ENCODE measurements around the gene FAM118B. TPM values are rescaled to one million over a fixed set of nuclear protein-coding genes. Genes with fewer than 3 reads are reported as not detected.

FAM118B gene
- total and polyA plus RNA-seq, 4 donors, result 3.7 to 12.0 (median 6.6) TPM

DNA sequence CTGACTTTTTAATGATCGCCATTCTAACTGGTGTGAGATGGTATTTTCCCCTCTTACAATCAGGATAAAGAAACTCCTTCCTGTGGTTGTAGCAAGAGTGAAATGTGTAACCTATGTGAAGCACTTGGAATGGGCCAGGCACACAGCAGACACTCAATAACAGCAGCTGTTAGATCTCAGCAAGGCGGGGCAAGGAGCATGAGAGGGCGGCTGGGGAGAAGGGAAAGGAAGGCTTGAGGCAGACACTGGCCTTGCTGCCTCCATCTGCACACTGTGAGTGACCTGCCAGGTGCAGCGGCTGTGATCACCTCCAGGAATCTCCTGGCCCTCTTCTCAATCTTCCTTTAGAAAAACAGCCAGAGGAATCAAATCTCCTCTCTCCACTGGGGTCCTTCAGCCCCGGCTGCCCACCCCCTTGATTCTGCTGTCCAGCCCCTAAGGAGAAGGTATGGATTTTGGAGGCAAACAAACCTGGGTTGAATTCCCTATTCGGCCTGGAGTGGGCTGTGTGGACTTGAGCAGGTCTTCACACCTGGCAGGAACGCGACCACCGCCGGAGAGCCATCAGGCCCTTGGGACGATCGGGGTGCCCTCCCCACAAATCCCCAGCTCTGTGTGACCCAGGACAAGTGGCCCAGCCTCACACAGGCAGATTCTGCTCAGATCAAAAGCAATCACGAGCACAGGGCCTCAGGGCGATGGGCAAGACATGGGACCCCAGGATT, 49.1 kb upstream of the FAM118B start:
- Histone ChIP-seq H3K27ac (ENCODE audit: low read depth in 1 of 2, low read length in 2 of 2) (no peak overlapping the region), H3K9me3 (ENCODE audit: control insufficient read depth in 4 of 4, low read length in 3 of 4) (no peaks in the 10 kb centered on the region), H3K36me3 (ENCODE audit: control insufficient read depth in 4 of 4, insufficient read depth in 3 of 4, low read depth in 1 of 4, low read length in 3 of 4) (no peaks in the 10 kb centered on the region), H3K4me3 (ENCODE audit: low read depth in 1 of 3, low read length in 3 of 3) (no peak overlapping the region), H3K9ac (ENCODE audit: low read depth in 1 of 2, low read length in 2 of 2) (no peak overlapping the region), H3K27me3 (ENCODE audit: control insufficient read depth in 4 of 4, insufficient read depth in 4 of 4, low read length in 3 of 4) (no peaks in the 10 kb centered on the region), H3K4me1 (ENCODE audit: control insufficient read depth in 4 of 4, insufficient read depth in 4 of 4, low read length in 3 of 4) (no peaks in the 10 kb centered on the region)
- no peak for DNase-seq (ENCODE audit: low spot score)
- 94% methylated on average over 14 of the region's 14 CpGs for WGBS
- no peak for TF ChIP-seq TAF1 (conservative IDR thresholded peaks at IDR 0.05)
- TF ChIP-seq HNF4A (conservative IDR thresholded peaks at IDR 0.05), result no peak
- no peak for TF ChIP-seq EGR1 (IDR thresholded peaks at IDR 0.05; ENCODE audit: low read depth in 2 of 2)
- no peak for TF ChIP-seq FOXA2 (IDR thresholded peaks at IDR 0.05)
- TF ChIP-seq, protein P1, sequence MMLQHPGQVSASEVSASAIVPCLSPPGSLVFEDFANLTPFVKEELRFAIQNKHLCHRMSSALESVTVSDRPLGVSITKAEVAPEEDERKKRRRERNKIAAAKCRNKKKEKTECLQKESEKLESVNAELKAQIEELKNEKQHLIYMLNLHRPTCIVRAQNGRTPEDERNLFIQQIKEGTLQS (IDR thresholded peaks at IDR 0.05), result no peak
- TF ChIP-seq RAD21 (IDR thresholded peaks at IDR 0.05), result no peak
- TF ChIP-seq FOXA1 (IDR thresholded peaks at IDR 0.05), result no peak
- TF ChIP-seq SP1 (IDR thresholded peaks at IDR 0.05), result no peak
- TF ChIP-seq GABPA (IDR thresholded peaks at IDR 0.05 in 1 of 2, conservative IDR thresholded peaks at IDR 0.05 in 1 of 2), result no peak
- no peak for TF ChIP-seq YY1 (IDR thresholded peaks at IDR 0.05)
- TF ChIP-seq RXRA (IDR thresholded peaks at IDR 0.05), result no peak
- no peak for TF ChIP-seq NR2F2 (IDR thresholded peaks at IDR 0.05)
- no peak for TF ChIP-seq HNF4G (IDR thresholded peaks at IDR 0.05)
- TF ChIP-seq JUND (IDR thresholded peaks at IDR 0.05), result no peak
- TF ChIP-seq, protein P2, sequence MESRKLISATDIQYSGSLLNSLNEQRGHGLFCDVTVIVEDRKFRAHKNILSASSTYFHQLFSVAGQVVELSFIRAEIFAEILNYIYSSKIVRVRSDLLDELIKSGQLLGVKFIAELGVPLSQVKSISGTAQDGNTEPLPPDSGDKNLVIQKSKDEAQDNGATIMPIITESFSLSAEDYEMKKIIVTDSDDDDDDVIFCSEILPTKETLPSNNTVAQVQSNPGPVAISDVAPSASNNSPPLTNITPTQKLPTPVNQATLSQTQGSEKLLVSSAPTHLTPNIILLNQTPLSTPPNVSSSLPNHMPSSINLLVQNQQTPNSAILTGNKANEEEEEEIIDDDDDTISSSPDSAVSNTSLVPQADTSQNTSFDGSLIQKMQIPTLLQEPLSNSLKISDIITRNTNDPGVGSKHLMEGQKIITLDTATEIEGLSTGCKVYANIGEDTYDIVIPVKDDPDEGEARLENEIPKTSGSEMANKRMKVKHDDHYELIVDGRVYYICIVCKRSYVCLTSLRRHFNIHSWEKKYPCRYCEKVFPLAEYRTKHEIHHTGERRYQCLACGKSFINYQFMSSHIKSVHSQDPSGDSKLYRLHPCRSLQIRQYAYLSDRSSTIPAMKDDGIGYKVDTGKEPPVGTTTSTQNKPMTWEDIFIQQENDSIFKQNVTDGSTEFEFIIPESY (IDR thresholded peaks at IDR 0.05), result no peak
- TF ChIP-seq, protein P3, sequence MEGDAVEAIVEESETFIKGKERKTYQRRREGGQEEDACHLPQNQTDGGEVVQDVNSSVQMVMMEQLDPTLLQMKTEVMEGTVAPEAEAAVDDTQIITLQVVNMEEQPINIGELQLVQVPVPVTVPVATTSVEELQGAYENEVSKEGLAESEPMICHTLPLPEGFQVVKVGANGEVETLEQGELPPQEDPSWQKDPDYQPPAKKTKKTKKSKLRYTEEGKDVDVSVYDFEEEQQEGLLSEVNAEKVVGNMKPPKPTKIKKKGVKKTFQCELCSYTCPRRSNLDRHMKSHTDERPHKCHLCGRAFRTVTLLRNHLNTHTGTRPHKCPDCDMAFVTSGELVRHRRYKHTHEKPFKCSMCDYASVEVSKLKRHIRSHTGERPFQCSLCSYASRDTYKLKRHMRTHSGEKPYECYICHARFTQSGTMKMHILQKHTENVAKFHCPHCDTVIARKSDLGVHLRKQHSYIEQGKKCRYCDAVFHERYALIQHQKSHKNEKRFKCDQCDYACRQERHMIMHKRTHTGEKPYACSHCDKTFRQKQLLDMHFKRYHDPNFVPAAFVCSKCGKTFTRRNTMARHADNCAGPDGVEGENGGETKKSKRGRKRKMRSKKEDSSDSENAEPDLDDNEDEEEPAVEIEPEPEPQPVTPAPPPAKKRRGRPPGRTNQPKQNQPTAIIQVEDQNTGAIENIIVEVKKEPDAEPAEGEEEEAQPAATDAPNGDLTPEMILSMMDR (IDR thresholded peaks at IDR 0.05; ENCODE audit: low read depth, low read length, missing input control), result no peak
- TF ChIP-seq, protein P4, sequence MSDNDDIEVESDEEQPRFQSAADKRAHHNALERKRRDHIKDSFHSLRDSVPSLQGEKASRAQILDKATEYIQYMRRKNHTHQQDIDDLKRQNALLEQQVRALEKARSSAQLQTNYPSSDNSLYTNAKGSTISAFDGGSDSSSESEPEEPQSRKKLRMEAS (IDR thresholded peaks at IDR 0.05), result no peak
- TF ChIP-seq, protein P5, sequence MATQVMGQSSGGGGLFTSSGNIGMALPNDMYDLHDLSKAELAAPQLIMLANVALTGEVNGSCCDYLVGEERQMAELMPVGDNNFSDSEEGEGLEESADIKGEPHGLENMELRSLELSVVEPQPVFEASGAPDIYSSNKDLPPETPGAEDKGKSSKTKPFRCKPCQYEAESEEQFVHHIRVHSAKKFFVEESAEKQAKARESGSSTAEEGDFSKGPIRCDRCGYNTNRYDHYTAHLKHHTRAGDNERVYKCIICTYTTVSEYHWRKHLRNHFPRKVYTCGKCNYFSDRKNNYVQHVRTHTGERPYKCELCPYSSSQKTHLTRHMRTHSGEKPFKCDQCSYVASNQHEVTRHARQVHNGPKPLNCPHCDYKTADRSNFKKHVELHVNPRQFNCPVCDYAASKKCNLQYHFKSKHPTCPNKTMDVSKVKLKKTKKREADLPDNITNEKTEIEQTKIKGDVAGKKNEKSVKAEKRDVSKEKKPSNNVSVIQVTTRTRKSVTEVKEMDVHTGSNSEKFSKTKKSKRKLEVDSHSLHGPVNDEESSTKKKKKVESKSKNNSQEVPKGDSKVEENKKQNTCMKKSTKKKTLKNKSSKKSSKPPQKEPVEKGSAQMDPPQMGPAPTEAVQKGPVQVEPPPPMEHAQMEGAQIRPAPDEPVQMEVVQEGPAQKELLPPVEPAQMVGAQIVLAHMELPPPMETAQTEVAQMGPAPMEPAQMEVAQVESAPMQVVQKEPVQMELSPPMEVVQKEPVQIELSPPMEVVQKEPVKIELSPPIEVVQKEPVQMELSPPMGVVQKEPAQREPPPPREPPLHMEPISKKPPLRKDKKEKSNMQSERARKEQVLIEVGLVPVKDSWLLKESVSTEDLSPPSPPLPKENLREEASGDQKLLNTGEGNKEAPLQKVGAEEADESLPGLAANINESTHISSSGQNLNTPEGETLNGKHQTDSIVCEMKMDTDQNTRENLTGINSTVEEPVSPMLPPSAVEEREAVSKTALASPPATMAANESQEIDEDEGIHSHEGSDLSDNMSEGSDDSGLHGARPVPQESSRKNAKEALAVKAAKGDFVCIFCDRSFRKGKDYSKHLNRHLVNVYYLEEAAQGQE (IDR thresholded peaks at IDR 0.05), result no peak
